GM18519 (cell line): ENCODE results near the gene PCDHGA1.

ENCODE experiments used
- ATAC-seq: cut with Tn5 transposase; IDR thresholded peaks from one replicate; pipeline ENCODE4 v1.9.1; 2021; ENCODE audit warnings: mild to moderate bottlenecking, moderate library complexity; ENCODE audit not compliant: unreplicated experiment, low FRiP score

The PCDHGA1 gene

DNA sequence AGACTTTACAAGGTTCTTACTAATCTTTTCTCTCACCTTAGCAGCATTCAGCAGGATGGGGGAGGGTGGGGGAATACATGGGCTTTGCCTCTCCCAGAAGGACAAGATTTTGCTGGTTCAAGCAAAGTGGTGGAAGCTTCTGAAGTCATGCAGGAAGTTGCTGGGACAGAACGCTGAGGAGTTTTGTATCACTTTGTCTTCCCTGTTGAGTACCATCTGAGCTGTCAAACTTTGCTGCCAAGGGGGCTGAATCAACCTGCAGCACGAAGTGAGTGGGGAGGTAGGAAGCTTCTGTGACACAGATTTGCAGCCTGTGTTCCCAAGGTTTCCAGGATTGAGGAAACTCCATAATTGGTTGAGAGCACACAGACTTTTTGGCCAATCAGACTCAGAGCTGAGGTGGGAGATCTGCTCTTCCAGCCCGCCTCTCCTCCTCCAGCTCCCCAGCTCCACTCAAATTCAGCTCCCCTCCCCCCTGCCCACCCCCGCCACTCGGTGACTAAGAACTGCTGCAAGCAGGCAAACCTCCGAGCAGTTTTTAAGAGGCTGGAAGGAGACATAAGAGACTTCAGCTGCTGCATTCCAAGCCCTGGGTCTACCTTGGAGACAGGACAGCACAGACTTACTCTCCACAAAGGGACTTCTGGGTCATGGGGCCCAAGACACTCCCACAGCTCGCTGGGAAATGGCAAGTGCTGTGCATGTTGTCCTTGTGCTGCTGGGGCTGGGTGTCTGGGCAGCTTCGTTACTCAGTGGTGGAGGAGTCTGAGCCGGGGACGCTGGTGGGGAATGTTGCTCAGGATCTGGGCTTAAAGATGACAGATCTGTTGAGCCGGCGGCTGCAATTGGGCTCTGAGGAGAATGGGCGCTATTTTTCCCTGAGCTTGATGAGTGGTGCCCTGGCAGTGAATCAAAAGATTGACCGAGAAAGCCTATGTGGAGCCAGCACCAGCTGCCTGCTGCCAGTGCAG is 158.6 kb downstream of the PCDHGA1 start, which contains the start of gene PCDHGC5:
Gene PCDHGC5 (plus strand): TSS at position 491 of the 971 bp plus-strand sequence. CDS start 160 bp downstream, at position 651.
- ATAC-seq, result no peak

DNA sequence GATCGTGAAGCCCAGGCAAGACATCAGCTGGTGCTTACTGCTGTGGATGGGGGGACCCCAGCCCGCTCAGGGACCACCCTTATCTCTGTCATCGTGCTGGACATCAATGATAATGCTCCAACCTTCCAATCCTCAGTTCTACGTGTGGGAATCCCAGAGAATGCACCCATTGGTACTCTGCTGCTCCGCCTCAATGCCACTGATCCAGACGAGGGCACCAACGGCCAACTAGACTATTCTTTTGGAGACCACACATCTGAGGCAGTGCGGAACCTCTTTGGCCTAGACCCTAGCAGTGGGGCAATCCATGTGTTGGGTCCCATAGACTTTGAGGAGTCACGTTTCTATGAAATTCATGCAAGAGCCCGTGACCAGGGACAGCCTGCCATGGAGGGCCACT is 159.5 kb downstream of the PCDHGA1 start:
- no peak for ATAC-seq

DNA sequence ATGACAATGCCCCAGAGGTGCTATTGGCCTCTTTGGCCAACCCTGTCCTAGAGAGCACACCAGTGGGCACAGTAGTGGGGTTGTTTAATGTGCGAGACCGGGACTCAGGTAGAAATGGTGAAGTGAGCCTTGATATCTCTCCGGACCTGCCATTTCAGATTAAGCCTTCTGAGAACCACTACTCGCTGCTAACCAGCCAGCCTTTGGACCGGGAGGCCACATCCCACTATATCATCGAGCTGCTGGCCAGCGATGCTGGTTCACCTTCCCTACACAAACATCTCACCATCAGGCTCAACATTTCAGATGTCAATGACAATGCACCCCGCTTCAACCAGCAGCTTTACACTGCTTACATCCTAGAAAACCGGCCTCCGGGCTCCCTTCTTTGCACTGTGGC is 160.0 kb downstream of the PCDHGA1 start:
- no peak for ATAC-seq

DNA sequence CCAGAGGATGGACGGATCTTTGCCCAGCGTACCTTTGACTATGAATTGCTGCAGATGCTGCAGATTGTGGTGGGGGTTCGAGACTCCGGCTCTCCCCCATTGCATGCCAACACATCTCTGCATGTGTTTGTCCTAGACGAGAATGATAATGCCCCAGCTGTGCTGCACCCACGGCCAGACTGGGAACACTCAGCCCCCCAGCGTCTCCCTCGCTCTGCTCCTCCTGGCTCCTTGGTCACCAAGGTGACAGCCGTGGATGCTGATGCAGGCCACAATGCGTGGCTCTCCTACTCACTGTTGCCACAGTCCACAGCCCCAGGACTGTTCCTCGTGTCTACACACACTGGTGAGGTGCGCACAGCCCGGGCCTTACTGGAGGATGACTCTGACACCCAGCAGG is 160.5 kb downstream of the PCDHGA1 start:
- ATAC-seq, result no peak

DNA sequence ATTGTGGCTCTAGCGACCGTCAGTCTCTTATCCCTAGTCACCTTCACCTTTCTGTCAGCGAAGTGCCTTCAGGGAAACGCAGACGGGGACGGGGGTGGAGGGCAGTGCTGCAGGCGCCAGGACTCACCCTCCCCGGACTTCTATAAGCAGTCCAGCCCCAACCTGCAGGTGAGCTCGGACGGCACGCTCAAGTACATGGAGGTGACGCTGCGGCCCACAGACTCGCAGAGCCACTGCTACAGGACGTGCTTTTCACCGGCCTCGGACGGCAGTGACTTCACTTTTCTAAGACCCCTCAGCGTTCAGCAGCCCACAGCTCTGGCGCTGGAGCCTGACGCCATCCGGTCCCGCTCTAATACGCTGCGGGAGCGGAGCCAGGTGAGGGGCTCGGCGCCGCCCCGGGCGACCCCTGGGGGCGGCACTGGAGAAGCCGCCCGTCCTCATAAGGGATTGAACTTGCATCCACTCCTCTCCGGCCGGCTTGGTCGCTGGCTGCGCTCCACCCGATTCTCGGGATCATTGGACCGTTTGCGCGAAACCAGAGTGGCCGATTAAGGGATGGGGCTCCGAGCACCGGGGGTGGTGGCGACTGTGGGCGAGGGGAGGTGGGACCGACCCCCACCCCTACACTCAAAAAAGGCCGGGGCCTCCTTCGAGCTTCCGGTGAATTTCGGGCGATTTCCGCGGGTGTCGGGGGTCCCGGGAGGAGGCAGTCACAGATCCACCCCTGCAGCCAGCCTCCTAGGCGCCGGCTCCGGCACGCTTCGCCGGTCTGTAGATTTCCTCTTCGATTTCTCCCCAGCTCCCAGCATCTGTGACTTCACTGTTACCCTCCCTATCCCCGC is 161.2 kb downstream of the PCDHGA1 start:
- ATAC-seq, result peak; percentile 3

DNA sequence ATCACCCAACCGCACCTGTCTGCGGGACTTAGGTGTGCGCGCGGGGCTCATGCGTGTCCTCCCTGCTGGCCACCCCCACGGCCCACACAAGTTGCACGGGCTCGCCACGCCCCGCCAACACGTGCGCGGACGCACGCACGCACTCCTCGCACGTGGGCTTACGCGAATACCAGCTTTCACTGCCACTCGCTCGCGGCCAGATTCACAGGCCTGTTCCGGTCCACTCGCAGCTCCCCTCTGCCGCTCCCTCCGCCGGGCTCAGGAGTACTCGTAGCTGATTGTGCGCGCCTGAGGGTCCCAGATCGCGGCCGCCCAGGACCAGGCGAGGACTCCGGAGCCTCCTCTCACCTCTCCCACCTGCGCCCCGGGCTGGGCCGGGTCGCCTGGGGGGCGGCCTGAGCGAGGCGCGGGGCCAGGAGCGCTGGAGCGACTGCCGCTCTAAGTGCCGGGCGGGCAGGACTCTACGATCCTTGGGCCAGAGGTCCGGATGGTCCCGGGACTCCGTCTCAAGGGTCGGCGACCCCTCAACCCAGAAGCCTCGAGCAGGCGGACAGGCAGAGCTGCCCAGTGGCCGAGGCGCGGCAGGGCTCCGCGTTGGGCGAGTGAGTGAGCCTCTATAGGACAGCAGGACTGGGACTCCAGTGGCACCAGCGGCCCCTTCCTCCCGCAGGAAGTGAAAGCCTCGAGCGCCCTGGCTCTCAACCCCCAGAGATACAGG is 162.0 kb downstream of the PCDHGA1 start:
- peak; percentile 35 for ATAC-seq

DNA sequence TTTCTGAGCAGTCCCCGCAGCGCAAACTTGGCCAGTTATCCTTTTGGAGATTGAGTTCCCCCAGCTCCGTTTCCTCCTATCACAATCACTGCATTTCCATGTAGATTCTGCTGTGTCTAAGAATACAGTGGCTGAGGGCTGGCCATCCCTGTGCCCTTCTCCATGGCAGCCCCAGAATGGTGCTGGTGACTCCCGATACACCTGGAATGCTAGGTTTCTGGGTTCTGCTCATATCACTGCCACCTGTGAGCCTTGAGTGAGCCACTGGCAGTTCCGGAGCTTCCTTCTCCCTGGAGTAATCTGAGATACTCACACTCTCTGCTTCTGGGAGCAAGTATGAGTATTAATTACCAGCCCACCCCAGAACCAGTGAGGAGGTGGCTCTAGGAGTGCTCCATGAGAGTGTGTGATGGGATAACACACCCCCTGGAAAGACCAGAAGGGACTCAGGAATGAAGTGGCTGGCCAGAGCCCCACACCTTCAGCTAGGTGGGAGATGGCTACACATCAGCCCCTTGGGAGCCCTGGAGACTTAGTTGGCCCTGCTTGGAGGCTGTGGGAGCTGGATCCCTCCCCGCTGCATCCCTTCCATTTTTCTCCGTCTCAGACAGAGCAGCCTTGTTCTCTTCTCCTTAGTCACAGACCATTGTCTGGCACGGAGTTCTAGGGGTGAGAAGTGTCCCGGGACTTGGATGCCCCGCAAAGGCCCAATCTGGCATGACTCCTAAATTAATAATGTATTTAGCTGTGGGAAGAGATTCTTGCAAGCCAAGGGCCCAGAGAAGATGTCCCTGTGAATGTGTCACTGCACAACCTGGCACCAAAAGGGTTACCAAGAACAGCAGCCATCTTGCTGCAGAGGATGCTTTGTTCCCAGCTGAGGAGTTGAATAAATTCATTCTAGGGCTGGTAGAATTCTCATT is 163.4 kb downstream of the PCDHGA1 start:
- ATAC-seq, result no peak

DNA sequence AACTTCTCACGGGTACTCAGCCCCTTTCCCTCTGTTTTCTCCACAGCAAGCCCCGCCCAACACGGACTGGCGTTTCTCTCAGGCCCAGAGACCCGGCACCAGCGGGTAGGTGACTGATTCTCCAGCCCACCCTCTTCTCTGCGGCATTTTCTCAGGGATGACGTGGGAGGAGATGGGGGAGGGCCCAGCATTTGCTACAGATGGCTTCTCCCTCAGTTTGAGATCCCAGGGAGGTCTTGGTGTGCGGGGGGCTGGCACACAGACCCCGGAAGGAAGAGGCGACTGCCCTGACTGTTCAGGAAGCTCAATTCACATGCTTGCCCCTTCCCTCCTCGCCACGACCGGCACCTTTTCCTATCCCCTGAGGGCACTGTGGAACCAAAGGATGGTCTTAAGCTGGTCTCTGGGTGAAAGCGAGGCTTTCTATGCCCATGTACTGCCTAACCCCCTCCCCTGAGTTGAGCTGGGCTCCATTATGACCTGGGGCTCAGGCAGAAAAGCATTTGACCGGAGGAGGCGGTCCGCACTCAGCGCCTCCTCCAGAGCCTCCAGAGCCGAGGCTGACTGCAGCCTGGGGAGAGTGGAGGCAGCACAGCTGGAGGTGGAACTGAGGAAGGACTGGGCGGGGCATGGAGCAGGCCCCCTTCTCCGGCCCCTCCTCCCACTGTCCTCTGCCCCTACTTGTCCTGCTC is 164.6 kb downstream of the PCDHGA1 start:
- no peak for ATAC-seq

DNA sequence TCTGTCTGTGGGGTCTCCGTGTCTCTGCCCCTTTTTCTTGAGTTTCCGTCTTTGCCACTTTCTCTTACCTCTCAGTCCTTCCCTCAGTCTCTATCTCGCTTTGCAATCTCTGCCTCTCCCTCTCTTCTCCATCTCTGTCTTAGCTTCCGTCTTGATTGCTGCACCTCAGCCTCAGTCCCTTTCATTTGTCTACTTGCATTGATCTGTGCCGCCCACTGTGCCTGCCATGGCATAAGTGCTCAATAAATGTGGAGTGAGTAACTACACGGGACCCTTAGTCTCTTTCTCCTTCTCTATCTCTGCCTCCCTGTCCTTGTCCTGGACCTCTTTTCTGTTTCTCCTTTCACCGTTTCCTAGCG is 165.1 kb downstream of the PCDHGA1 start:
- no peak for ATAC-seq

DNA sequence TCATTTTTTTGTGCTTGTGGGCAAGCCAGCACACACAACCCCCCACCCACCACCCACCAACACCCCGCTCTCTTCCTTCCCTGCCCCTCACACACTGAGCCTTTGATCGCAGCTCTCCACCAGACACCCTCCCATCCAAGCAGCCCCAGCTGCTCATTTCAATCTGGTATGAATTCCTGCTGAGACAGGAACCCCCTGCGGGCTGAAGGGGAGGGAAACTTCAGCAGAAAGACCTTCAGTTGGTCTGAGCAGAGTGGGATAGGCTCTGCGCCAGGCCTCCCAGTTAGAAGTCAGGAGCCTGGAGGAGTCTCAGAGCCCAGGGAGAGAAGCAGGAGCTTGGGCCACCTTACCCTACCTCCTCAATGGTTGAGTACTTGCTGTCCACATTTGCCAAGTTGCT is 165.7 kb downstream of the PCDHGA1 start:
- ATAC-seq, result no peak

DNA sequence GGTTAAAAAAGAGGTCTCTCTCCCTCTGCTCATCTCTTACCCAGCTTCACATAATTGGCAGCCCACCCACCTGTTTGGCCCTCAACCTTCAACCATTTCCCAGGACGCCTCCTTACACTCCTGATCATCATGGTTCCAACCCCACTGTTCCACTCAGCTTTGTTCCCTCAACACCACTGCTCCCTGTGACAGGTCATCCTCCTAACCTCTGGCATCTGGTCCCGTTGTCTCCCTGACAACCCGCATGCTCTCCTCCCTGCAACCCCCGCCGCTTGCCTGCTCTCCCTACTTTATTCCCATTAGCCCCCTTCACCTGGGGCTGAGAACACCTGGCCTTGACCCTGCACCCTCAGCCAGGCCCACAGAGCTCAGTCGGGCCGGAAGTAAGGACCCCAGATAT is 171.4 kb downstream of the PCDHGA1 start:
- no peak for ATAC-seq

DNA sequence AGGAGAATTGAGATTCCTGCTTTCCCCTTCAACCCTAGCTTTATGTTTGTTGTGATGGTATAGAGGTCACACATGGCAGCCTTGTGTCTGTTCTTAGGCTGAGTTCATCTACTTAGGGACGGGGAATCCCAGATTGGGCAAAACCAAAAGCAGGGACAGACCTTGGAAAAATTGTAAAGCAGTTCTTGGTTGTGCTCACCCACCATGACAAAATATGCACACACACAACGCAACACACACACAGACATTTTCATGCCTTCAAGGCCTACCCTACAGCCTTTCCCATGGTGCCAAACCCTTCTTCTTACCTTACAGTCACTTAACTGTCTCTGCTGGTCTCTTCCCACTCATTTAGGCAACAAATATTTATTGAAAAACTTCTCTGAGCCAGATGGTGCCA is 173.4 kb downstream of the PCDHGA1 start:
- no peak for ATAC-seq

DNA sequence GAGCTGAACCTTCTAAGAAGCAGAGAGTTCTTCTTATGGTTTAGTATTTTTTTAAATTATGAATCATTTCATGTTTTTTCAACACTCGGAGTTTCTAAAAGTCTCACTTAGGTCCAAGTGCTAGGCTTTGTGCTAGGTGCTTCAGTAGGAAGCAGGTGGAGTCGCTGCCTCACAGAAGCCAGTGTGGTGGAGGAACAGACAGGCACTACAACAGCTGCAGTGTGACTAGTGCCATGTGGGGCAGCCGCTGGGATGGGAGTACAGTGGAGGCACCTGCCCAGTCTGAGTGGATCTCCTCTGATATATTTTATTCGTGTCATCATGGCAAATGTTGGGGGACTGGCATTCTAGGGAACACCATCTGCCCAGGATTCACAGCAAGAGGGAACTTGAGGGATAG is 173.9 kb downstream of the PCDHGA1 start:
- ATAC-seq, result no peak

DNA sequence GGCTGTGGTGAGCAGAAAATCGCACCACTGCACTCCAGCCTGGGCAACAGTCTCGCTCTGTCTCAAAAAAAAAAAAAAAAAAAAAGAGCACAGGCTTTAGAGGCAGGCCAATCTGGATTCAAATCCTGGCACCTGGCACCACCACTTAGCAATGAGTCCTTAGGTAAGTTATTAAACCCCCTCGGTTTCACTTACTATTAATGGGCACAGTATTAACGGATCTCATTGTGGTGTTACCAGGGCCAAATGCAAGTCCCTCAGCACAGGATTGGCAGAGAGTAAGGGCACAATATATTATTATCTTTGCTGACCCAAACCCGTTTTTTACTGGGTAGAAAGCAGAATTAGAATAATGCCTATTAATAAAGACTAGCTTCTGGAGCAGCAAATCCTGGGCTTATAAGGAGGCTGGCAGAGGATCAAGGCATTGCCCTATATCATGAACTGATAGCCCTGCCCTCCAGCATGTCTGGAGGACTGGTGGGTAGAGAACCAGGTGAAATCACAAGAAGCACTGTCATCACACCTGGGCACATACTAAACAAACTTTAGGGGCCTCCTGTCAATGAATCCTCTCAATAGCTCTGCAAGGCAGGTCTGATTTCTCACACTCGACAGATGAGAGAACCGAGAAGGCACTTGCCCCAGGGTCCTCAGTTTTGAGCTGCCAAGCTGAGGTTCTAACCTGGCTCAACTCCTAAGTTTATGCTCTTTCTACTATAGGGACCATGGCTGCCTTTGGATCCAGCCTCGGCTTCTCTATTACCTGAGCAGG is 176.3 kb downstream of the PCDHGA1 start:
- ATAC-seq, result no peak

DNA sequence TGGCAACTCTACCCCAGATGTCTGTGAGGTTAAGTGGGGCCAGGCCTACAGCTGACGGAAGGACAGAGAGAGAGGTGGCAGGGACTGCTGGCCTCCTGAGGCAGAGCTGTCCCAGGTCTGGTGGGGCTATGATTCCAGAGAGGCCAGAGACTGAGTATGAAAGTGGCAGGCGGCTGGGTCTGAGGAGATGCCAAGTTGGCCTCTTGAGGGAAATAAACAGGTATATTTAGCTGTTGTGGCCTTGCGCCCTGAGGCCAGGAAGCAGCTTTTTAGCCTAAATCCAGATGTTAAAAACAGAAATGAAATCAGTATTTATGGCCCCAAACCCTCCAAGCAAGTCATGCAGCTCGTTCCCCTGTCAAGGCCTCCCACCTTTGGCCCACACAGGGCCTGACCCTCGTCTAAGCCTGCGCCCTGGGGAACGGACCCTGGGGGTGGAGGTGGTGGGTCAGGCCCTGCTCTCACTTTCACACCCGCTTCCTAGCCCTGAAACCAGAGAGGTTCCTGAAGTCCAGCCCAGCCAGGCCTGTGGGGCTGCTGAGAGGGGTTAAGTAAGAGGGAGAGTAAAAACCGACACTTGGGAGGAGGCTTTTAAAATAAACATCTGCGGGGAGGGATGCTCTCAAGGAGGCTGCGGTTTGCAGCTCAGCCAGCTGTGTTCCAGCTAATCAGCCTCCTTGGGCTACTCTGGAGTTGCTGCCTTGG is 177.2 kb downstream of the PCDHGA1 start:
- peak; percentile 23 for ATAC-seq

DNA sequence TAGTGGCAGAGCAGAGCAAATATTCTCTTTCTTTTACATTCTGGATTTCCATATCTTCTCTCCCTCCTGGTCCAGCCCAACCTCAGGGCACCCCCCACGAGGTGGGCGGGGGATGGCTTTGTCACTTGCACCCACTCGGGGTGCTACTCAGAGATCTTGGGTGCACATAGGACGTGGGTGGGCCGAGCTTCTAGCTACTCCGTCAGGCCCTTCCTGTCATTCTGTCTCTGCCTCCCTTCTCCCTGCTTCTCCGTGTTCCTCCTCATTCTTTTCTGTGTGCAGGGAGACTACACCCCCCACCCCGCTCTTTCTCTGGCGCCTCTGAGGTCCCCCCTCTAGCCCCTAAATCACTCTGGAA is 178.1 kb downstream of the PCDHGA1 start:
- no peak for ATAC-seq

DNA sequence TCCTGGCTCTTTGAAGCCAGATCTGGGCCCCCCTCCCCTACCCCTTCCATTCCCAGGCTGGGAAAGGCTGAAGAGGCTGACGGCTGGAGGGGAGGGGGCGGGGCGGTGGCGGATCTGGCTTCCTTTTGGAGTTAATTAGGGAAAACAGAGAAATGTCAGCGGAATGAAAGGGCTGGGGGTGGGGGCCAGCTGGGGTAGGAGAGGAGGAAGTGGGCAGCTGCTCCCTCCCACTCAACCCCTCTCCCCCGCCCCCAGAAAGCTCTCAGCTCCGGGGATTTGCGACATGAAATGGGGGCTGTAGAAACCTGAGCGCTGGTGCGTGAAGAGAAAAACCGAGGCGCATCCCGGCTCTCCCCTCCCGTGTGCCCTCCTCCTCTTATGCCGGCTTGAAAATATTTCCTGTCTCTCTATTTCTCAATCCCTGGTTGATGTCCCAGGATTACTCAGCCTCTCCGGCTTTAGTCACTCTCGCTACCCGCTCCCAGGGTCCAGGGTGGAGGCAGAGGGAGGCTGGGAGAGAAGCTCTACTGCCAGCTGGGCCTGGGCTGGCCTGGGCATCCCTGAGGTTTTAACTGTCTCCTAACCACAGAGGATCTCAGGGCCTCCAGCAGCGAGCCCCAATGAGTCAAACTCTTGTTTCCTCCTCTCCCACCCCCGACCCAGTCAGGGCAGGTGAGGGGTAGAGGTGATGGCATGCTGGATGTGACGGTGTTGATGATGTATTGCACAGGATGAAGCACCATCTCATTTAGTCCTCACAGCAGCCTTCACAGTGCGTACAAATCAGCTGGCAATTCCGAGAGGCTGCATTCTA is 178.7 kb downstream of the PCDHGA1 start:
- ATAC-seq, result no peak
